GM12865 (cell line): ENCODE data around the gene KCNG2.

ENCODE experiments used
- DNase-seq: peaks from one replicate; pipeline ENCODE4 v3.0.0; 2010; ENCODE audit warnings: low read depth
- H3K4me3 ChIP-seq: 2 replicates; pipeline ENCODE4 v1.5.1; 2011; ENCODE audit warnings: mild to moderate bottlenecking, low read depth, low read length, control low read depth
- TF ChIP-seq, protein P1 (sequence below): IDR thresholded peaks from 2 replicates; pipeline ENCODE4 v1.5.1; 2011; ENCODE audit warnings: low read length, control low read depth, low read depth, inconsistent platforms; ENCODE audit not compliant: insufficient read depth; ENCODE audit errors: missing control alignments

The KCNG2 gene

GRCh38 chr18:79883461-79884293 is 85.9 kb downstream of the KCNG2 start:
- TF ChIP-seq, protein P1, sequence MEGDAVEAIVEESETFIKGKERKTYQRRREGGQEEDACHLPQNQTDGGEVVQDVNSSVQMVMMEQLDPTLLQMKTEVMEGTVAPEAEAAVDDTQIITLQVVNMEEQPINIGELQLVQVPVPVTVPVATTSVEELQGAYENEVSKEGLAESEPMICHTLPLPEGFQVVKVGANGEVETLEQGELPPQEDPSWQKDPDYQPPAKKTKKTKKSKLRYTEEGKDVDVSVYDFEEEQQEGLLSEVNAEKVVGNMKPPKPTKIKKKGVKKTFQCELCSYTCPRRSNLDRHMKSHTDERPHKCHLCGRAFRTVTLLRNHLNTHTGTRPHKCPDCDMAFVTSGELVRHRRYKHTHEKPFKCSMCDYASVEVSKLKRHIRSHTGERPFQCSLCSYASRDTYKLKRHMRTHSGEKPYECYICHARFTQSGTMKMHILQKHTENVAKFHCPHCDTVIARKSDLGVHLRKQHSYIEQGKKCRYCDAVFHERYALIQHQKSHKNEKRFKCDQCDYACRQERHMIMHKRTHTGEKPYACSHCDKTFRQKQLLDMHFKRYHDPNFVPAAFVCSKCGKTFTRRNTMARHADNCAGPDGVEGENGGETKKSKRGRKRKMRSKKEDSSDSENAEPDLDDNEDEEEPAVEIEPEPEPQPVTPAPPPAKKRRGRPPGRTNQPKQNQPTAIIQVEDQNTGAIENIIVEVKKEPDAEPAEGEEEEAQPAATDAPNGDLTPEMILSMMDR = no peak
- no peak overlapping the region for H3K4me3 ChIP-seq
- DNase-seq = no peak

- no peak for DNase-seq
- no peak overlapping the region for H3K4me3 ChIP-seq
- TF ChIP-seq, protein P1 = no peak
Measured at GRCh38 chr18:79884294-79884962, 86.7 kb downstream of the KCNG2 start.

- TF ChIP-seq, protein P1 = no peak
- no peak for DNase-seq
- H3K4me3 ChIP-seq = no peak overlapping the region
Measured at GRCh38 chr18:79884963-79885728, 87.4 kb downstream of the KCNG2 start.

DNA sequence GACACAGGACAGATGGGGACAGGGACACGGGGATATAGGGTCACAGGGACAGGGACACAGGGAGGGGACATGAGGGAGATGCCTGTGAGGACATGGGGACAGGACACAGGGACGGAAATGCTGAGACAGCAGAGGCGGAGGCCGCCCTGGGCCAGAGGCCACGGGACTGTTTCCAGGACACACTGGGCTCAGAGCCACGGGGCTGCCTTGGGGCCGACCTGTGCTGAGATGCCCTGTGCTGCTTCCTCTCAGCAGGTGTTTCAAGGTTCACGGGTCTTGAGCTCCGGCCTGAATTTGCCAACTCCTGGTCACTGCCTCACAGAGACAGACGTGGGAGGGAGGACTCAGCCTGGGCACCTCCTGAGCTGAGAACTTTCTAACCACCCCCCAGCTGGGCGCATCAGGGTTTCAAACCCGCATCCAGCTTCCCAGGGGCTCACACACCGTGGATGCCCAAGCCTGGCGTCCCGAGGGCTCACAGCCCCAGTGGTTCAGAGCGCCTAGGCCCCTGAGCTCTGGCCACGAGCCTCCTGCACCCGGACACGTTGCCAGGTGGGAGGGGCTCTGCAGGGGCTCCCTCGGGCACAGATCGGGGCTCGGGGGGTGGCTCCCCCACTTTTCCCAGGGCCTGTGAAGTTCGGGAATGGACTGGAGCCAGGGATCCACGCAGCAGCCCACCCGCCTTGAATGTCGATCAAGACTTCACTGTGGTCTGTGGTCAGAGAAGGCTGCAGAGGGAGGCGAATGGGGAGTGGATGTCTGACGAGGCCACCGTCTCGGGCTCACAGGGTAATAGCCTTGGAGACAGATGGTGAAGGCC is 89.7 kb downstream of the KCNG2 start:
- DNase-seq = no peak
- TF ChIP-seq, protein P1 = no peak

GRCh38 chr18:79888016-79888415 is 90.3 kb downstream of the KCNG2 start:
- DNase-seq = no peak
- TF ChIP-seq, protein P1 = no peak
- H3K4me3 ChIP-seq = no peak overlapping the region

More for the DNA sequence above, 89.7 kb downstream of the KCNG2 start:
- H3K4me3 ChIP-seq = no peak overlapping the region

DNA sequence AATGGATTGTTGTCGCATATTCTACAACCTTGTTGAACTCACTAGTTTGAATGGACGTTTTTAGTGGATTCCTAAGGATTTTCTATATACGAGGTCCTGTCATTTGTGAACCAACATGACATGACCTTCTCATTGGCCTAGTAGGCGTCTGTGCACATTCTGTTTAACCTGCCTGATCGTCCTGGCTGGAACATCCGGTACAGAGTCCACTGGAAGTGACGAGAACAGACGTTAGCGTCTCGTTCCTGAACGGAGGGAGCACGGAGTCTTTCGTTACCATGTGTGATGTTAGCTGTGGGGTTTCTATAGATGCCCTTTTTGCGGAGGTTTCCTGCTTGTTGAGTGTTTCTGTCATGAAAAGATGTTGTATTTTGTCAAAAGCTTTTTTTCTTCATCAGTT is 91.8 kb downstream of the KCNG2 start:
- no peak for DNase-seq
- TF ChIP-seq, protein P1 = no peak
- H3K4me3 ChIP-seq = no peak overlapping the region
